ENCODE data around the gene SMTN.

The SMTN gene

GRCh38 chr22:31091106-31091975, 10.2 kb downstream of the SMTN start:
- no peak for TF ChIP-seq CTCF (IDR thresholded peaks at IDR 0.05; ENCODE audit: borderline replicate concordance, control extremely low read depth, extremely low read depth, insufficient read depth, missing control alignments)
- no peak for DNase-seq (ENCODE audit: low spot score)
- in situ Hi-C loops (cut with MboI; ENCODE audit: low sequenced_read_pairs, unreplicated experiment): no loop called here

DNA sequence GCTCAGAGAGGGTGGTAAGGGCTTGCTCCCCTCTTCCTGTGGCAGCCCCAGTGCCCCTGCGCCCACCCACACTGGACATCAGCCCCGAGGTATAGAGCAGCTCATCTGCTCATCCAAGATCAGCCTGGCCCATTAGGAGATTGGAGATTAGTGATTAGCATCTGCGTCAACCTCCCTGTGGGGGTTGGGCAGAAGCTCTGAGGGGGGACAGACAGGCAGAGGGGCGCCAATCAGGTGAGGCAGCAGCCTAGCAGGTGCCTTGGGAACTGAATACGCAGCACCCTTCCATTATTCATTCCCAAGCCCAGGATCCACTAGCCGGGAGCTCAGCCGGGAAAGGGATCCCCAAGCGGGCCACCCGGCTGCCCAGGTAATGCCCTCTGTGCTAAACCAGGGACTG, 11.0 kb downstream of the SMTN start:
- in situ Hi-C loops (cut with MboI; ENCODE audit: low sequenced_read_pairs, unreplicated experiment): no loop called here
- DNase-seq (ENCODE audit: low spot score): no peak
- no peak for TF ChIP-seq CTCF (IDR thresholded peaks at IDR 0.05; ENCODE audit: borderline replicate concordance, control extremely low read depth, extremely low read depth, insufficient read depth, missing control alignments)

DNA sequence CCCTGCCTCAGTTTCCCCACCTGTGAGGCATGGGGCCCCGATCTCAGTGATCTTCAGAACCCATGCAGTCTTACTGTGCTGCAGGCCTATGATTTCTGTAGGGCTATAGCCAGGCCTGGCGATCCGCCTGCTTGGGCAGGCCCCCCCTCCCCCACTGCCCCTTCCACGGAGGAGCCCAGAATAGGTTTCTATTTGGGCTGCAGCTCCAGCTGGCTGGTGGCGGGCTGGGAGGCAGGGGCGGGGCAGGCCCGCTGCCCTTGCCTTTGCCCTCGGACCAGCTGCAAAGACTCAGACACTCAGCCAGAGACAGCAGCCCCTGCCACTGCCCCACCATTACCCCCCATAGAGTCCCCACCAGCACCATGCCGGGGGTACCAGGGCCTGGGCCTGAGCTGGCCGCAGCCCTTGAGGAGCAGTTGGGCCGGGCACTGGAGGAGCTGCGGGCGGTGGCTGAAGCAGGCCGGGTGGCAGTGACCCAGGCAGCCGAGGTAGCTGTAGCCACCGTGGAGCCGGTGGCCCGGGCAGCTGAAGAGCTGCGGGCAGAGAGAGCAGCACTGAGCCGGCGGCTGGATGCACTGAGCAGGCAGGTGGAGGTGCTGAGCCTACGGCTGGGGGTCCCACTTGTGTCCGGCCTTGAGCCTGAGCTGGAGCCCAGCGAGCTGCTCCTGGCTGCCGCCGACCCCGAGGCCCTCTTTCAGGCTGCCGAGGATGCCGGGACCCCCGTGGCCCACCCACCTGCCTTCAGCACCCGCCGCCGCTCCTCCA, 12.2 kb downstream of the SMTN start:
- TF ChIP-seq CTCF (IDR thresholded peaks at IDR 0.05; ENCODE audit: borderline replicate concordance, control extremely low read depth, extremely low read depth, insufficient read depth, missing control alignments): no peak
- no peak for DNase-seq (ENCODE audit: low spot score)
- in situ Hi-C loops (cut with MboI; ENCODE audit: low sequenced_read_pairs, unreplicated experiment): no loop called here

DNA sequence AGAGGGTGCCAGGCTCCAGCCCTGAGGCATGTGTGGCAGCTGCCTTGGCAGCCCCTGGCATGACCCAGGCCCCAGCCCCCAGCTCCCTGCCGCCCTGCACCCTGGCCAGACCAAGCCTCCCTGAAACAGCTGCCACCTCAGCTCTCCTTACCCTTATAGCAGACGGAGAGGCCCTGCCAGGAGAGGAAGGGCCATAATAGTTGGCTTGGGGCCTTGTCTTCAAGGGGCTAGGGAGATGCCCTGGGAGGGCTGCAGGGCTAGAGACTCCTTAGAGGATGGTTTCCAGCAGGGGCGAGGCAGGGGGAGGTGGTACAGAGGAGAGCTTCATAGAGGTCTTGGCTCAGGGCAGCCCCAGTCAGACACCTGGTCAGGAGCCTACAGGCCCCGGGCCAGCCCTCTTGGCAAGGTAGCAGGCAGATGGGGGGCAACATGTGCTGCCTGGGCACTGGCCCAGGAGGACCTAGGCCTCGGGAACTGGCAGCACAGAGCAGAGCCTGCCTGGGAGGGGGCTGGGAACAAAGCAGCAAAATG, 13.0 kb downstream of the SMTN start:
- no peak for DNase-seq (ENCODE audit: low spot score)
- TF ChIP-seq CTCF (IDR thresholded peaks at IDR 0.05; ENCODE audit: borderline replicate concordance, control extremely low read depth, extremely low read depth, insufficient read depth, missing control alignments): no peak
- in situ Hi-C loops (cut with MboI; ENCODE audit: low sequenced_read_pairs, unreplicated experiment): no loop called here

DNA sequence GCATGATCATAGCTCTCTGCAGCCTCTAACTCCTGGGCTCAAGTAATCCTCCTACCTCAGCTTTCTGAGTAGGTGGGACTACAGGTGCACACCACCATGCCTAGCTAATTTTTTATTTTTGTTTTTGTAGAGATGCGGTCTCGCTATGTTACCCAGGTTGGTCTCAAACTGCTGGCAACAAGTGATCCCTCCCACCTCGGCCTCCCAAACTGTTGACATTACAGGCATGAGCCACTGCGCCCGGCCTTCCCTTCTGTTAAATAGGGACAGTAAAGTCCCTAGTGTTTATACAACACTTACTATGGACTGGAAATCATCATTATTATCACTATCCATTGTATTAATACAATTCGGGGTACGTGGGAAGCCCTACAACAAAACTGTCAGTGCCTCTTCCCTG, 13.6 kb downstream of the SMTN start:
- DNase-seq (ENCODE audit: low spot score): no peak
- in situ Hi-C loops (cut with MboI; ENCODE audit: low sequenced_read_pairs, unreplicated experiment): no loop called here
- no peak for TF ChIP-seq CTCF (IDR thresholded peaks at IDR 0.05; ENCODE audit: borderline replicate concordance, control extremely low read depth, extremely low read depth, insufficient read depth, missing control alignments)

DNA sequence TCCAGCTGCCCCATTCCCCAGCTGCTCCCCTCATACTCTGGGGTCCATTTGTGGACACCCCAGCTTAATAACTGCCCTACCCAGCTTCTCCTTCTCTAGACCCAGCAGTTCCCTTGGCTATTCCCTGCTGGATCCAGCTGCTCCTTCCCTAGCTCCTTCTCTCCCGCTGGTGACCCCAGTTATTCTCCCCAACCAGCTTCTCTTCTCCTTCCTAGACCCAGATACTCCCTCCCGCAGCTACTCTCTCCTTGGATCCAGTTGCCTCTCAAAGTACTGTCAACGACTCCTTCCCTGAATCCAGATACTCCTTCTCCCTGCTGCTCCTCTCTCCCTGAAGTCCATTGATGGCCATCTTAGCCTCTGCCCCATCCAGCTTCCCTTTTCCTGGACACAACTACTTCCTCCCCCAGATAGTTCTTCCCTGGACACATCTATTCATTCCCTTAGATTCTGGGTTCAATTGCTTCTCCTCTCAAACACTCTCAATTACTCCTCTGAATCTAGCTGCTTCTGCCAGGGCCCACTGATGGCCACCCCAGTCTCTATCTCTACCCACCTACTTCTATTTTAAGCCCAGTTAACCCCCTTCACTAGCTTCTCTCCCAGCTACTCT, 14.6 kb downstream of the SMTN start:
- in situ Hi-C loops (cut with MboI; ENCODE audit: low sequenced_read_pairs, unreplicated experiment): no loop called here
- TF ChIP-seq CTCF (IDR thresholded peaks at IDR 0.05; ENCODE audit: borderline replicate concordance, control extremely low read depth, extremely low read depth, insufficient read depth, missing control alignments): no peak
- no peak for DNase-seq (ENCODE audit: low spot score)

Data from GM13976 (cell line).